Thoracic aorta (tissue), 2 donors: ENCODE measurements around the gene DDO. TPM values are rescaled to one million over a fixed set of nuclear protein-coding genes. Genes with fewer than 3 reads are reported as not detected.
"Not testable (repeated sequence)": the region's sequence is repeated elsewhere in the genome, so short reads cannot be mapped to it uniquely, and the experiment has no call there.

Experiments
- ATAC-seq: fragments of 150-250 bp; one replicate; pipeline ENCODE4 v1.8.0; 2017; ENCODE audit warnings: low read depth; ENCODE audit not compliant: insufficient number of reproducible peaks, low FRiP score
- DNase-seq: peaks from one replicate; pipeline ENCODE4 v3.0.0-alpha.2; 2020; ENCODE audit warnings: low spot score
- H3K27ac ChIP-seq, 2 donors: fragments of 200-600 bp; sonication (generic); 1 replicate in 1 of 2; 2 replicates in 1 of 2; pipeline ENCODE4 v1.5.1; 2016; ENCODE audit warnings: mild to moderate bottlenecking in 2 of 2, moderate library complexity in 2 of 2
- H3K27me3 ChIP-seq: fragments of 200-600 bp; sonication (generic); replicated peaks from 2 replicates; pipeline ENCODE4 v1.6.0; 2016; ENCODE audit warnings: mild to moderate bottlenecking; ENCODE audit not compliant: insufficient read depth
- H3K36me3 ChIP-seq: fragments of 200-600 bp; sonication (generic); one replicate; pipeline ENCODE4 v1.5.1; 2016
- H3K4me1 ChIP-seq, 2 donors: fragments of 200-600 bp; sonication (generic); 1 replicate in 1 of 2; 2 replicates in 1 of 2; pipeline versions ENCODE4 v1.5.1 to v1.6.0; 2016; ENCODE audit warnings: low read depth in 2 of 2, mild to moderate bottlenecking in 1 of 2; ENCODE audit not compliant: control insufficient read depth in 1 of 2
- H3K4me3 ChIP-seq: fragments of 200-600 bp; sonication (generic); 2 replicates; pipeline ENCODE4 v1.5.1; 2016; ENCODE audit warnings: mild to moderate bottlenecking
- H3K9me3 ChIP-seq: fragments of 200-600 bp; sonication (generic); 2 replicates; pipeline ENCODE4 v1.5.1; 2016
- CTCF ChIP-seq: fragments of 200-600 bp; sonication (generic); IDR thresholded peaks from one replicate; pipeline ENCODE4 v1.5.1; 2019; ENCODE audit warnings: antibody characterized with exemption
- total RNA-seq, 2 donors: library from RNA; depleted of rRNA; stranded (reverse); fragments of >200 nt; gene quantifications; one replicate each; pipeline versions ENCODE4 v1.1.0 to v1.2.3, GENCODE V29; 2016

Gene DDO
- total RNA-seq, result 1 to 10 TPM in 1 of 2 donors, under 1 TPM in 1; 0.68 to 1.6 TPM

GRCh38 chr6:110415086-110415916 is at the start of gene DDO:
DDO (minus strand) TSS chr6:110415575; CDS start chr6:110413462, 2,113 bp downstream.
- no peaks in the 10 kb centered on the region for H3K9me3 ChIP-seq
- H3K4me3 ChIP-seq, result peak within 1 kb of the TSS; percentile 69
- peaks cover 6 to 19% of the 10 kb centered on the region in 2 donors for H3K4me1 ChIP-seq
- H3K27ac ChIP-seq, result peak within 1 kb of the TSS; percentile 68 to 75
- no peaks in the 10 kb centered on the region for H3K36me3 ChIP-seq
- no peak for TF ChIP-seq CTCF
- no peaks in the 10 kb centered on the region for H3K27me3 ChIP-seq
- DNase-seq, result peak; percentile 77
- peak; percentile 81 for ATAC-seq

GRCh38 chr6:110462884-110463481 is 47.6 kb upstream of the DDO start:
- no peaks in the 10 kb centered on the region for H3K36me3 ChIP-seq
- H3K9me3 ChIP-seq, result peaks cover 21% of the 10 kb centered on the region
- ATAC-seq (no peak), DNase-seq (no peak)
- TF ChIP-seq CTCF, result no peak
- H3K27me3 ChIP-seq, result no peaks in the 10 kb centered on the region
- H3K27ac ChIP-seq, result no peak overlapping the region
- H3K4me1 ChIP-seq, result no peaks in the 10 kb centered on the region
- no peak overlapping the region for H3K4me3 ChIP-seq

- DNase-seq (no peak), ATAC-seq (no peak)
- no peaks in the 10 kb centered on the region for H3K36me3 ChIP-seq
- H3K9me3 ChIP-seq, result peaks cover 21% of the 10 kb centered on the region
- no peak overlapping the region for H3K4me3 ChIP-seq
- H3K27me3 ChIP-seq, result no peaks in the 10 kb centered on the region
- no peak overlapping the region for H3K27ac ChIP-seq
- no peak for TF ChIP-seq CTCF
- H3K4me1 ChIP-seq, result no peaks in the 10 kb centered on the region
These were observed 46.0 kb upstream of the DDO start for GRCh38 chr6:110461376-110461775.

GRCh38 chr6:110459137-110459536 is 43.8 kb upstream of the DDO start:
- H3K4me1 ChIP-seq, result no peaks in the 10 kb centered on the region
- H3K27me3 ChIP-seq, result no peaks in the 10 kb centered on the region
- TF ChIP-seq CTCF, result no peak
- no peak overlapping the region for H3K27ac ChIP-seq
- ATAC-seq (no peak), DNase-seq (no peak)
- peaks cover 21% of the 10 kb centered on the region for H3K9me3 ChIP-seq
- H3K36me3 ChIP-seq, result no peaks in the 10 kb centered on the region
- H3K4me3 ChIP-seq, result no peak overlapping the region

- peaks cover 21% of the 10 kb centered on the region for H3K9me3 ChIP-seq
These were observed 43.1 kb upstream of the DDO start for GRCh38 chr6:110458476-110458875.

GRCh38 chr6:110457567-110458175 is 42.3 kb upstream of the DDO start:
- H3K4me3 ChIP-seq, H3K27me3 ChIP-seq, H3K27ac ChIP-seq, ATAC-seq, DNase-seq, H3K4me1 ChIP-seq, H3K36me3 ChIP-seq: not testable (repeated sequence)
- H3K9me3 ChIP-seq, result peaks cover 16% of the 10 kb centered on the region

More at GRCh38 chr6:110458476-110458875, 43.1 kb upstream of the DDO start:
- no peak for TF ChIP-seq CTCF
- Histone ChIP-seq H3K27me3 (no peaks in the 10 kb centered on the region), H3K27ac (no peak overlapping the region), H3K36me3 (no peaks in the 10 kb centered on the region), H3K4me3 (no peak overlapping the region), H3K4me1 (no peaks in the 10 kb centered on the region)
- no peak for DNase-seq
- ATAC-seq, result no peak
